HEK293T (cell line): Measurements from ENCODE around the gene PLAAT1.

Source experiments
- CTCF ChIA-PET: fragments of 350-600 bp; formaldehyde crosslinking; extraction: SDS; loops from one replicate; lab custom pipeline; 2021; ENCODE audit warnings: antibody characterized with exemption, inconsistent platforms; lab: Yijun Ruan, JAX
- POLR2A ChIA-PET: fragments of 350-600 bp; formaldehyde crosslinking; extraction: SDS; loops from one replicate; lab custom pipeline; 2020; ENCODE audit warnings: antibody characterized with exemption, inconsistent platforms; lab: Yijun Ruan, JAX
- DNase-seq: peaks from one replicate; pipeline ENCODE4 v3.0.0; 2012; ENCODE audit warnings: mixed read lengths; ENCODE audit errors: extremely low spot score
- ARNT ChIP-seq: fragments of 450-650 bp; IDR thresholded peaks from 2 replicates; pipeline ENCODE4 v1.6.1; 2017; ENCODE audit warnings: mild to moderate bottlenecking
- BHLHE40 ChIP-seq: fragments of 450-650 bp; IDR thresholded peaks from 2 replicates; pipeline ENCODE4 v1.6.1; 2016; ENCODE audit warnings: mild to moderate bottlenecking, moderate library complexity, borderline replicate concordance
- CTBP1 ChIP-seq: fragments of 450-650 bp; IDR thresholded peaks from 2 replicates; pipeline ENCODE4 v1.6.1; 2016; ENCODE audit warnings: borderline replicate concordance
- ELF4 ChIP-seq: fragments of 450-650 bp; IDR thresholded peaks from 2 replicates; pipeline ENCODE4 v1.6.1; 2017; ENCODE audit warnings: antibody characterized with exemption
- FOXA1 ChIP-seq: fragments of 450-650 bp; IDR thresholded peaks from 2 replicates; pipeline ENCODE4 v1.6.1; 2016; ENCODE audit warnings: mild to moderate bottlenecking
- FOXK2 ChIP-seq: fragments of 450-650 bp; IDR thresholded peaks from 2 replicates; pipeline ENCODE4 v1.6.1; 2016; ENCODE audit warnings: mild to moderate bottlenecking
- FOXM1 ChIP-seq: fragments of 450-650 bp; IDR thresholded peaks from 2 replicates; pipeline ENCODE4 v1.6.1; 2017; ENCODE audit warnings: mild to moderate bottlenecking, borderline replicate concordance
- HDGF ChIP-seq: fragments of 450-650 bp; IDR thresholded peaks from 2 replicates; pipeline ENCODE4 v1.6.1; 2017; ENCODE audit warnings: antibody characterized with exemption, borderline replicate concordance
- L3MBTL2 ChIP-seq: fragments of 450-650 bp; conservative IDR thresholded peaks from 2 replicates; pipeline ENCODE4 v1.6.1; 2016; ENCODE audit warnings: mild to moderate bottlenecking
- LEF1 ChIP-seq: fragments of 450-650 bp; IDR thresholded peaks from 2 replicates; pipeline ENCODE4 v1.6.1; 2017; ENCODE audit warnings: mild to moderate bottlenecking, borderline replicate concordance
- NFRKB ChIP-seq: fragments of 450-650 bp; IDR thresholded peaks from 2 replicates; pipeline ENCODE4 v1.6.1; 2016; ENCODE audit warnings: mild to moderate bottlenecking, moderate library complexity
- SP1 ChIP-seq: fragments of 450-650 bp; IDR thresholded peaks from 2 replicates; pipeline ENCODE4 v1.6.1; 2017
- SUZ12 ChIP-seq: fragments of 450-650 bp; IDR thresholded peaks from 2 replicates; pipeline ENCODE4 v1.6.1; 2016; ENCODE audit warnings: mild to moderate bottlenecking
- TARDBP ChIP-seq: fragments of 450-650 bp; IDR thresholded peaks from 2 replicates; pipeline ENCODE4 v1.6.1; 2016
- ZNF384 ChIP-seq: fragments of 450-650 bp; IDR thresholded peaks from 2 replicates; pipeline ENCODE4 v1.6.1; 2016
- TF ChIP-seq, protein P1 (sequence below): fragments of 450-650 bp; IDR thresholded peaks from 2 replicates; pipeline ENCODE4 v1.6.1; 2016

The PLAAT1 gene

DNA sequence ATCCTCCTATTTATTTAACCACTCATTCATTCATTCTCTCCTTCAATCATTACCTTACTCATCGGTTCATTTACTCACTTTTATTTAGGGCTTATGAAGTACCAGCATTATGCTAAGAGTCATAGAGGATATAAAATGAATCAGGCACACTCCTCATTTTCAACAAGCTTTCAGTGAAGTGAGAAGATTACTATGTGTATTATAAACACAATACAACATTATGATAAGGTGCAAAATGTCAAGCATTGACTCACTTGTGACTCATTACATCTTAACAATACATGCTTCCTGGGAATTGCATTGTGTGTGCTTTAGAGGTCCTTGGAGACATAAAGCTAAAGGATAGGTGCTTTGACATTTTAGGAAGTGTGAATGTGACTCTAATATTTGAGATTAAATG is 60.4 kb downstream of the PLAAT1 start:
- CTCF ChIA-PET = no interaction called here
- POLR2A ChIA-PET = no interaction called here

GRCh38 chr3:193305356-193305755 is 64.3 kb downstream of the PLAAT1 start:
- ChIA-PET CTCF (no interaction called here), POLR2A (no interaction called here)
- DNase-seq = no peak
- TF ChIP-seq, protein P1, sequence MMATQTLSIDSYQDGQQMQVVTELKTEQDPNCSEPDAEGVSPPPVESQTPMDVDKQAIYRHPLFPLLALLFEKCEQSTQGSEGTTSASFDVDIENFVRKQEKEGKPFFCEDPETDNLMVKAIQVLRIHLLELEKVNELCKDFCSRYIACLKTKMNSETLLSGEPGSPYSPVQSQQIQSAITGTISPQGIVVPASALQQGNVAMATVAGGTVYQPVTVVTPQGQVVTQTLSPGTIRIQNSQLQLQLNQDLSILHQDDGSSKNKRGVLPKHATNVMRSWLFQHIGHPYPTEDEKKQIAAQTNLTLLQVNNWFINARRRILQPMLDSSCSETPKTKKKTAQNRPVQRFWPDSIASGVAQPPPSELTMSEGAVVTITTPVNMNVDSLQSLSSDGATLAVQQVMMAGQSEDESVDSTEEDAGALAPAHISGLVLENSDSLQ = no peak
- TF ChIP-seq BHLHE40 = no peak
- TF ChIP-seq ZNF384 = no peak
- TF ChIP-seq FOXA1 = no peak
- no peak for TF ChIP-seq NFRKB
- no peak for TF ChIP-seq LEF1
- no peak for TF ChIP-seq FOXK2
- TF ChIP-seq ELF4 = no peak
- no peak for TF ChIP-seq SUZ12
- TF ChIP-seq ARNT = no peak
- TF ChIP-seq SP1 = no peak
- TF ChIP-seq HDGF = no peak
- TF ChIP-seq L3MBTL2 = no peak
- no peak for TF ChIP-seq FOXM1

More for the DNA sequence above, 60.4 kb downstream of the PLAAT1 start:
- no peak for DNase-seq
- TF ChIP-seq ELF4 (no peak), TARDBP (no peak), LEF1 (no peak), ARNT (no peak), NFRKB (no peak), FOXA1 (no peak), FOXK2 (no peak), CTBP1 (no peak), BHLHE40 (no peak), SP1 (no peak), HDGF (no peak)
- TF ChIP-seq, protein P1 = no peak

- no peak for TF ChIP-seq SUZ12
- TF ChIP-seq CTBP1 = no peak
- TF ChIP-seq ZNF384 = no peak
- TF ChIP-seq L3MBTL2 = no peak
- TF ChIP-seq HDGF = no peak
- TF ChIP-seq TARDBP = no peak
- no peak for TF ChIP-seq FOXK2
- no peak for TF ChIP-seq ARNT
- no peak for TF ChIP-seq BHLHE40
- no peak for TF ChIP-seq FOXA1
- TF ChIP-seq, protein P1 = no peak
- TF ChIP-seq SP1 = no peak
- no peak for TF ChIP-seq FOXM1
- TF ChIP-seq NFRKB = no peak
- no peak for TF ChIP-seq LEF1
- no peak for TF ChIP-seq ELF4
- DNase-seq = no peak
- POLR2A ChIA-PET = no interaction called here
- CTCF ChIA-PET = no interaction called here
Observed at GRCh38 chr3:193310914-193311723, 70.1 kb downstream of the PLAAT1 start.

DNA sequence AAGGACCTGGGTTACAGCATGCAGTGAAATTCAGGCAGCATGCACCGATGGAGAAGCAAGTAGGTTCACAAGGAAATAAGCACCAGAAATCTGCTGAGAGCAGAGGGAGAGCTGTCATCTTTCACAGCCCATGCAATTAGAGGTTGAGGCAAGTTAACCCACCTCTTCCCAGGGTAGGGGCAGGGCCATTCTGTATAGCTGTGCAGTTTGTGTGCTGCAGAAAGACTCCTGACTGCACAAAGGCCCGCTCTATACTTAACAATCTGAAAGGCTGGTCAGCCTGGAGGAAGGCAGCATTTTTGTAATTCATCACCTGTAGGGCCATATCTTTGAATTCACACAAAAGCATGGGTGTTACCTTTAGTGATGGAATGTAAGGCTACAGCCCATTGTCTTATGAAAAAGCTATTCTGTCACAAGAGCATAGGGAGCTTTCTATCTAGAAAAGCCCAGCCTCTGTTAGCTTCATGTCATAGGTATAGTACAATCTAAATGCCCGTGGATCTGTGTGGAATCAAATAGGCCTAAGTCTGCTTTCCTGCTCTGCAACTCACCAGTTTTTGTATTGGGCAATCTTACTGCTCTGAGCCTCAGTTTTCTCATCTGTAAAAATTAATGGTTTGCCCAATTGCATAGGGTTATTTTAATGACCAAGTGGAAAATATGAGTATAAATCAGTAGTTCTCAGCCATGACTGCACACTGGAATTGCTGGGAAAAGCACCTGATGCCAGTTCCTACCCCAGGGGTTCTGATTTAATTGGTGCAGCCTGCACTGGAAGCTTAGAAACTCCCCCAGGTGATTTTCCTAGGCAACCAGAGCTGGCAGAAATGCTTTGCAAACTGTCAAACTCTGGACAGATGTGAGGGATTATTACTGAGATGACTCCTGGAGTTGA is 72.3 kb downstream of the PLAAT1 start:
- DNase-seq = no peak
- TF ChIP-seq ELF4 (no peak), FOXM1 (no peak), ARNT (no peak), CTBP1 (no peak), TARDBP (no peak), FOXA1 (no peak)
- TF ChIP-seq, protein P1 = no peak
- CTCF ChIA-PET = no interaction called here
- POLR2A ChIA-PET = no interaction called here

DNA sequence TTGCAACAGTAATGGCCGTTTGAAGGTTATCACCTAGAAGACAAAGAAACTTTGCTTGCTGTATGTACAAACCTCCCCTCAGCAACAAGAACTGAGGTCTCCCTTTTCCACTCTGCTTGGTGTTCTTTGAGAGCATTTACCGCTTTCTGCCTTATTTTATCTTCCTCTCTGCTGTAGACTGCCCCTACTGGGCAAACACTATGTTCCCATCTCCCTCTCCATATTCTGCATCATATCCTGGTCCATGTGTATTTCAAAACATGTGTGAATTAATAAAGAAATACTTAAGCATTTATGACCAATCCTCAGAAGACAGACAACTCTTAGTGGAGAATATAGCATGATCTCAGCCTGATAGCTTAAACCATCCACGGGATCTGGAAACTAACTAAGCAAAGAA is 73.1 kb downstream of the PLAAT1 start:
- no peak for DNase-seq
- ChIA-PET CTCF (no interaction called here), POLR2A (no interaction called here)
- TF ChIP-seq ARNT (no peak), SP1 (no peak), ZNF384 (no peak), FOXK2 (no peak), NFRKB (no peak), ELF4 (no peak), SUZ12 (no peak), CTBP1 (no peak), HDGF (no peak), LEF1 (no peak), BHLHE40 (no peak), L3MBTL2 (no peak)
- TF ChIP-seq, protein P1 = no peak
